Liver (tissue), 3 donors: ENCODE measurements around the gene FAM120B.

Experiments used
- HNF4G ChIP-seq: IDR thresholded peaks from 2 replicates; pipeline ENCODE4 v1.6.1; 2016; ENCODE audit warnings: antibody characterized with exemption
- MAX ChIP-seq: IDR thresholded peaks from 2 replicates; pipeline ENCODE4 v1.6.1; 2016; ENCODE audit warnings: antibody characterized with exemption
- TAF1 ChIP-seq: conservative IDR thresholded peaks from 2 replicates; pipeline ENCODE4 v1.6.1; 2016; ENCODE audit warnings: antibody characterized with exemption, mild to moderate bottlenecking
- TF ChIP-seq, protein P1 (sequence below): fragments of 150-350 bp; IDR thresholded peaks from 2 replicates; pipeline ENCODE4 v1.5.1; 2017; ENCODE audit warnings: improper control_type of control experiment, low read depth, low read length; ENCODE audit not compliant: missing input control
- donor health status: healthy.
- donor health status: healthy.

DNA sequence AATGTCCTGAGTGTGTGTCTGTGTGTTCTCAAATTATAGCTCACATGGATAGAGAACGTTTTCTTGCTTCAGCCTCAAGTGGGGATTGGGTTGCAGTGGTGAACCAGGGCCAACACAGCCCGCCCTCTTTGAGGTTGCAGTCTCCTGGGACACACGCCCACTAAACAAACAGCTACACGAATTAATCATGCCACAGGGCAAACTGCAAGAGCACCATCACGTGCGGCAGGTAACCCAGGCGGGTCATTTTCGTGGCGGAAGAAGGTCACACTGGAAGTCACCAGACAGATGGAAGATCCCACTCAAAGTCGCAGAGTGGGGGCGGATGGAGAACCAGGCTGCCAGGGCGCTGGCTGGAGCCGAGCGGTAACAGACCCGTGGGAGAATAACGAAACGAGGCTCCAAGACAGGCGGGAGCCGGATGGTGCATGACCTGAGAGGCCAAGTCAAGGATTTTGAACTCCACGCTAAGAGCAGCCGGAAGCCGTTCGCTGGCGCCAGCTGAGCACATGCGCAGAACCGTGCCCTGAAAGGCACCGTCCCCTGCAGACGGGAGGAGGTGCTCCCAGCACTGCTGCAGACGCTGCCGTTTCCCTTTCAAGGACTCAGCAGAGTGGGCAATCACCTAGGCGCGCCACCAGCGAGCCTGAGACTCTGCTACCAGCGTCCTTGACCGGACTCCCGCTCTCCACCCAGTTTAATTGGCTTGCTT lies 26.4 kb upstream of the FAM120B start:
- TF ChIP-seq HNF4G = no peak
- no peak for TF ChIP-seq MAX
- no peak for TF ChIP-seq TAF1
- TF ChIP-seq, protein P1, sequence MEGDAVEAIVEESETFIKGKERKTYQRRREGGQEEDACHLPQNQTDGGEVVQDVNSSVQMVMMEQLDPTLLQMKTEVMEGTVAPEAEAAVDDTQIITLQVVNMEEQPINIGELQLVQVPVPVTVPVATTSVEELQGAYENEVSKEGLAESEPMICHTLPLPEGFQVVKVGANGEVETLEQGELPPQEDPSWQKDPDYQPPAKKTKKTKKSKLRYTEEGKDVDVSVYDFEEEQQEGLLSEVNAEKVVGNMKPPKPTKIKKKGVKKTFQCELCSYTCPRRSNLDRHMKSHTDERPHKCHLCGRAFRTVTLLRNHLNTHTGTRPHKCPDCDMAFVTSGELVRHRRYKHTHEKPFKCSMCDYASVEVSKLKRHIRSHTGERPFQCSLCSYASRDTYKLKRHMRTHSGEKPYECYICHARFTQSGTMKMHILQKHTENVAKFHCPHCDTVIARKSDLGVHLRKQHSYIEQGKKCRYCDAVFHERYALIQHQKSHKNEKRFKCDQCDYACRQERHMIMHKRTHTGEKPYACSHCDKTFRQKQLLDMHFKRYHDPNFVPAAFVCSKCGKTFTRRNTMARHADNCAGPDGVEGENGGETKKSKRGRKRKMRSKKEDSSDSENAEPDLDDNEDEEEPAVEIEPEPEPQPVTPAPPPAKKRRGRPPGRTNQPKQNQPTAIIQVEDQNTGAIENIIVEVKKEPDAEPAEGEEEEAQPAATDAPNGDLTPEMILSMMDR = no peak
